ENCODE measurements around the gene LHFPL3. TPM values are rescaled to one million over a fixed set of nuclear protein-coding genes. Genes with fewer than 3 reads are reported as not detected.
"Not testable (repeated sequence)": the region's sequence is repeated elsewhere in the genome, so short reads cannot be mapped to it uniquely, and the experiment has no call there.

LHFPL3 gene
- not detected for polyA plus RNA-seq (2013, experiment 1 of 2)
- not detected for polyA plus RNA-seq (2013, experiment 2 of 2)

- Histone ChIP-seq H3K27ac (ENCODE audit: low read length, poor library complexity, severe bottlenecking) (no peak within 1 kb of the TSS), H3K4ac (ENCODE audit: low read depth in 1 of 2, low read length in 2 of 2) (no peak within 1 kb of the TSS), H3K9ac (ENCODE audit: low read length) (no peak within 1 kb of the TSS), H3K18ac (ENCODE audit: low read depth in 1 of 2, low read length in 2 of 2) (no peak within 1 kb of the TSS), H2AFZ (ENCODE audit: low read depth, low read length) (no peak within 1 kb of the TSS), H3K36me3 (ENCODE audit: control insufficient read depth in 1 of 2, insufficient read depth in 2 of 2, low read depth in 1 of 2, low read length in 2 of 2) (no peaks in the 10 kb centered on the region), H3K4me3 (ENCODE audit: insufficient read depth in 1 of 2, low read depth in 1 of 2, low read length in 2 of 2) (peak within 1 kb of the TSS; percentile 10 to 68), H3K9me3 (ENCODE audit: control insufficient read depth, low read length) (no peaks in the 10 kb centered on the region), H3K4me2 (ENCODE audit: low read length, poor library complexity, severe bottlenecking) (peak within 1 kb of the TSS; percentile 60), H3K14ac (ENCODE audit: low read length in 2 of 2) (no peak within 1 kb of the TSS), H2BK120ac (ENCODE audit: low read depth, low read length) (no peak within 1 kb of the TSS), H4K8ac (ENCODE audit: low read length) (no peak within 1 kb of the TSS), H3K27me3 (ENCODE audit: control insufficient read depth in 1 of 2, insufficient read depth in 1 of 2, low read length in 2 of 2) (peaks cover 56 to 57% of the 10 kb centered on the region in 2 experiments), H3K79me1 (replicated peaks; ENCODE audit: low read length, poor library complexity, severe bottlenecking) (no peaks in the 10 kb centered on the region), H3K4me1 (ENCODE audit: control insufficient read depth, insufficient read depth, low read depth, low read length) (peaks cover 11% of the 10 kb centered on the region), H2BK12ac (ENCODE audit: low read length in 2 of 2) (no peak within 1 kb of the TSS), H2BK15ac (ENCODE audit: low read depth, poor library complexity, severe bottlenecking) (no peak within 1 kb of the TSS), H3K23ac (ENCODE audit: low read length in 2 of 2) (no peak within 1 kb of the TSS), H4K91ac (ENCODE audit: low read length) (no peak within 1 kb of the TSS), H2AK5ac (ENCODE audit: low read length, severe bottlenecking) (no peak within 1 kb of the TSS), H2BK5ac (ENCODE audit: low read depth, low read length, poor library complexity, severe bottlenecking) (no peak within 1 kb of the TSS)
- no peak for DNase-seq
- under 1% methylated on average over 52 of the region's 62 CpGs for WGBS
Measured at GRCh38 chr7:104328296-104328969, at the start of gene LHFPL3. TSS of gene LHFPL3 (plus strand) at chr7:104328603.

- H2AK5ac ChIP-seq (ENCODE audit: low read length, severe bottlenecking); H3K23ac ChIP-seq (ENCODE audit: low read length in 2 of 2); H3K27me3 ChIP-seq (ENCODE audit: control insufficient read depth in 1 of 2, insufficient read depth in 1 of 2, low read length in 2 of 2); DNase-seq; H3K36me3 ChIP-seq (ENCODE audit: control insufficient read depth in 1 of 2, insufficient read depth in 2 of 2, low read depth in 1 of 2, low read length in 2 of 2); H3K9me3 ChIP-seq (ENCODE audit: control insufficient read depth, low read length); H3K27ac ChIP-seq (ENCODE audit: low read length, poor library complexity, severe bottlenecking); H3K4me3 ChIP-seq (ENCODE audit: insufficient read depth in 1 of 2, low read depth in 1 of 2, low read length in 2 of 2); H4K91ac ChIP-seq (ENCODE audit: low read length); H3K4ac ChIP-seq (ENCODE audit: low read depth in 1 of 2, low read length in 2 of 2); H2AFZ ChIP-seq (ENCODE audit: low read depth, low read length); H2BK15ac ChIP-seq (ENCODE audit: low read depth, poor library complexity, severe bottlenecking); H4K8ac ChIP-seq (ENCODE audit: low read length); H3K4me1 ChIP-seq (ENCODE audit: control insufficient read depth, insufficient read depth, low read depth, low read length); H3K4me2 ChIP-seq (ENCODE audit: low read length, poor library complexity, severe bottlenecking); H3K14ac ChIP-seq (ENCODE audit: low read length in 2 of 2); H2BK5ac ChIP-seq (ENCODE audit: low read depth, low read length, poor library complexity, severe bottlenecking); H3K18ac ChIP-seq (ENCODE audit: low read depth in 1 of 2, low read length in 2 of 2); H3K79me1 ChIP-seq (replicated peaks; ENCODE audit: low read length, poor library complexity, severe bottlenecking); H2BK12ac ChIP-seq (ENCODE audit: low read length in 2 of 2); H3K9ac ChIP-seq (ENCODE audit: low read length); H2BK120ac ChIP-seq (ENCODE audit: low read depth, low read length): not testable (repeated sequence)
- 43% methylated on average over 1 of the region's 2 CpGs for WGBS
Measured at GRCh38 chr7:104281685-104282084, 46.7 kb upstream of the LHFPL3 start.

- H3K27me3 ChIP-seq (ENCODE audit: control insufficient read depth in 1 of 2, insufficient read depth in 1 of 2, low read length in 2 of 2) = no peaks in the 10 kb centered on the region
- no peak overlapping the region for H4K91ac ChIP-seq (ENCODE audit: low read length)
- no peak overlapping the region for H3K4me2 ChIP-seq (ENCODE audit: low read length, poor library complexity, severe bottlenecking)
- no peak overlapping the region for H2BK12ac ChIP-seq (ENCODE audit: low read length in 2 of 2)
- WGBS = 57% methylated on average over 1 of the region's 1 CpG
- no peak overlapping the region for H2AFZ ChIP-seq (ENCODE audit: low read depth, low read length)
- H3K23ac ChIP-seq (ENCODE audit: low read length in 2 of 2) = no peak overlapping the region
- no peak overlapping the region for H2AK5ac ChIP-seq (ENCODE audit: low read length, severe bottlenecking)
- no peak overlapping the region for H3K4ac ChIP-seq (ENCODE audit: low read depth in 1 of 2, low read length in 2 of 2)
- H3K9me3 ChIP-seq (ENCODE audit: control insufficient read depth, low read length) = peaks cover 3% of the 10 kb centered on the region
- no peaks in the 10 kb centered on the region for H3K79me1 ChIP-seq (replicated peaks; ENCODE audit: low read length, poor library complexity, severe bottlenecking)
- no peak overlapping the region for H3K18ac ChIP-seq (ENCODE audit: low read depth in 1 of 2, low read length in 2 of 2)
- no peak overlapping the region for H3K14ac ChIP-seq (ENCODE audit: low read length in 2 of 2)
- no peak overlapping the region for H2BK120ac ChIP-seq (ENCODE audit: low read depth, low read length)
- H2BK5ac ChIP-seq (ENCODE audit: low read depth, low read length, poor library complexity, severe bottlenecking) = no peak overlapping the region
- no peak overlapping the region for H3K4me3 ChIP-seq (ENCODE audit: insufficient read depth in 1 of 2, low read depth in 1 of 2, low read length in 2 of 2)
- no peak overlapping the region for H4K8ac ChIP-seq (ENCODE audit: low read length)
- H2BK15ac ChIP-seq (ENCODE audit: low read depth, poor library complexity, severe bottlenecking) = no peak overlapping the region
- no peak overlapping the region for H3K27ac ChIP-seq (ENCODE audit: low read length, poor library complexity, severe bottlenecking)
- H3K9ac ChIP-seq (ENCODE audit: low read length) = no peak overlapping the region
- H3K4me1 ChIP-seq (ENCODE audit: control insufficient read depth, insufficient read depth, low read depth, low read length) = no peaks in the 10 kb centered on the region
- H3K36me3 ChIP-seq (ENCODE audit: control insufficient read depth in 1 of 2, insufficient read depth in 2 of 2, low read depth in 1 of 2, low read length in 2 of 2) = no peaks in the 10 kb centered on the region
- no peak for DNase-seq
Measured at GRCh38 chr7:104286839-104287238, 41.6 kb upstream of the LHFPL3 start.

- no peak overlapping the region for H3K9ac ChIP-seq (ENCODE audit: low read length)
- DNase-seq = no peak
- no peak overlapping the region for H4K8ac ChIP-seq (ENCODE audit: low read length)
- no peak overlapping the region for H2BK15ac ChIP-seq (ENCODE audit: low read depth, poor library complexity, severe bottlenecking)
- peaks cover 3% of the 10 kb centered on the region for H3K9me3 ChIP-seq (ENCODE audit: control insufficient read depth, low read length)
- H3K79me1 ChIP-seq (replicated peaks; ENCODE audit: low read length, poor library complexity, severe bottlenecking) = no peaks in the 10 kb centered on the region
- H2AK5ac ChIP-seq (ENCODE audit: low read length, severe bottlenecking) = no peak overlapping the region
- WGBS = 86% methylated on average over 1 of the region's 1 CpG
- no peak overlapping the region for H3K18ac ChIP-seq (ENCODE audit: low read depth in 1 of 2, low read length in 2 of 2)
- H3K27ac ChIP-seq (ENCODE audit: low read length, poor library complexity, severe bottlenecking) = no peak overlapping the region
- H3K4ac ChIP-seq (ENCODE audit: low read depth in 1 of 2, low read length in 2 of 2) = no peak overlapping the region
- H3K36me3 ChIP-seq (ENCODE audit: control insufficient read depth in 1 of 2, insufficient read depth in 2 of 2, low read depth in 1 of 2, low read length in 2 of 2) = no peaks in the 10 kb centered on the region
- no peaks in the 10 kb centered on the region for H3K27me3 ChIP-seq (ENCODE audit: control insufficient read depth in 1 of 2, insufficient read depth in 1 of 2, low read length in 2 of 2)
- H3K23ac ChIP-seq (ENCODE audit: low read length in 2 of 2) = no peak overlapping the region
- H2BK12ac ChIP-seq (ENCODE audit: low read length in 2 of 2) = no peak overlapping the region
- no peak overlapping the region for H2BK120ac ChIP-seq (ENCODE audit: low read depth, low read length)
- H4K91ac ChIP-seq (ENCODE audit: low read length) = no peak overlapping the region
- H3K4me2 ChIP-seq (ENCODE audit: low read length, poor library complexity, severe bottlenecking) = no peak overlapping the region
- H3K4me3 ChIP-seq (ENCODE audit: insufficient read depth in 1 of 2, low read depth in 1 of 2, low read length in 2 of 2) = no peak overlapping the region
- H3K14ac ChIP-seq (ENCODE audit: low read length in 2 of 2) = no peak overlapping the region
- H3K4me1 ChIP-seq (ENCODE audit: control insufficient read depth, insufficient read depth, low read depth, low read length) = no peaks in the 10 kb centered on the region
- H2AFZ ChIP-seq (ENCODE audit: low read depth, low read length) = no peak overlapping the region
- no peak overlapping the region for H2BK5ac ChIP-seq (ENCODE audit: low read depth, low read length, poor library complexity, severe bottlenecking)
Measured at GRCh38 chr7:104288137-104288536, 40.3 kb upstream of the LHFPL3 start.
